A673 (cell line): Measurements from ENCODE around the gene VPS51.

Experiments
- EZH2 ChIP-seq: fragments of 200-600 bp; sonication (generic); IDR thresholded peaks from 2 replicates; pipeline ENCODE4 v1.6.1; 2017; ENCODE audit warnings: borderline replicate concordance, low read depth, mild to moderate bottlenecking, mixed read lengths, antibody characterized with exemption, low read length; ENCODE audit not compliant: poor library complexity, severe bottlenecking
- TF ChIP-seq, protein P1 (sequence below): fragments of 300-800, 200-600 bp; sonication (generic); conservative IDR thresholded peaks from 2 replicates; pipeline ENCODE4 v1.5.1; 2017; ENCODE audit warnings: low read depth, mild to moderate bottlenecking, antibody characterized with exemption, low read length, moderate library complexity, mixed read lengths

GRCh38 chr11:65126624-65127274, 30.7 kb downstream of the VPS51 start:
- TF ChIP-seq, protein P1, sequence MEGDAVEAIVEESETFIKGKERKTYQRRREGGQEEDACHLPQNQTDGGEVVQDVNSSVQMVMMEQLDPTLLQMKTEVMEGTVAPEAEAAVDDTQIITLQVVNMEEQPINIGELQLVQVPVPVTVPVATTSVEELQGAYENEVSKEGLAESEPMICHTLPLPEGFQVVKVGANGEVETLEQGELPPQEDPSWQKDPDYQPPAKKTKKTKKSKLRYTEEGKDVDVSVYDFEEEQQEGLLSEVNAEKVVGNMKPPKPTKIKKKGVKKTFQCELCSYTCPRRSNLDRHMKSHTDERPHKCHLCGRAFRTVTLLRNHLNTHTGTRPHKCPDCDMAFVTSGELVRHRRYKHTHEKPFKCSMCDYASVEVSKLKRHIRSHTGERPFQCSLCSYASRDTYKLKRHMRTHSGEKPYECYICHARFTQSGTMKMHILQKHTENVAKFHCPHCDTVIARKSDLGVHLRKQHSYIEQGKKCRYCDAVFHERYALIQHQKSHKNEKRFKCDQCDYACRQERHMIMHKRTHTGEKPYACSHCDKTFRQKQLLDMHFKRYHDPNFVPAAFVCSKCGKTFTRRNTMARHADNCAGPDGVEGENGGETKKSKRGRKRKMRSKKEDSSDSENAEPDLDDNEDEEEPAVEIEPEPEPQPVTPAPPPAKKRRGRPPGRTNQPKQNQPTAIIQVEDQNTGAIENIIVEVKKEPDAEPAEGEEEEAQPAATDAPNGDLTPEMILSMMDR, result no peak
- no peak for TF ChIP-seq EZH2
